Measurements from ENCODE around the gene DNA2. TPM values are rescaled to one million over a fixed set of nuclear protein-coding genes. Genes with fewer than 3 reads are reported as not detected.

DNA2 gene
- total and polyA plus RNA-seq, 2 of the 13 experiments (the other 11 are each of a cell fraction or from before 2014, with no cell fraction given), result 4.8 to 27.3 TPM

GRCh38 chr10:68406111-68406814, 65.5 kb downstream of the DNA2 start (continued):
- TF ChIP-seq ZBTB49 (CRISPR knock-in tag; IDR thresholded peaks at IDR 0.05; ENCODE audit: borderline replicate concordance) (no peak), ZNF547 (CRISPR knock-in tag; IDR thresholded peaks at IDR 0.05) (0 out of 2 replicates have a peak, but pooled peaks have one; percentile 7), HNRNPL (IDR thresholded peaks at IDR 0.05; ENCODE audit: low read depth, low read length) (0 out of 2 replicates have a peak, but pooled peaks have one; percentile 57), AGO1 (IDR thresholded peaks at IDR 0.05; ENCODE audit: low read depth, low read length, poor library complexity, severe bottlenecking) (no peak), USF2 (IDR thresholded peaks at IDR 0.05; ENCODE audit: low read depth, low read length) (no peak), USF2 (CRISPR knock-in tag; IDR thresholded peaks at IDR 0.05; ENCODE audit: borderline replicate concordance) (no peak), ONECUT2 (CRISPR knock-in tag; IDR thresholded peaks at IDR 0.05) (no peak), ATM (IDR thresholded peaks at IDR 0.05; ENCODE audit: borderline replicate concordance) (no peak), SRSF9 (IDR thresholded peaks at IDR 0.05; ENCODE audit: borderline replicate concordance, insufficient read depth, low read depth, low read length, poor library complexity, severe bottlenecking) (no peak), ATF5 (CRISPR knock-in tag; IDR thresholded peaks at IDR 0.05; ENCODE audit: low read depth) (no peak), ZNF512B (CRISPR knock-in tag; IDR thresholded peaks at IDR 0.05; ENCODE audit: borderline replicate concordance) (no peak), IRF9 (CRISPR knock-in tag; IDR thresholded peaks at IDR 0.05; ENCODE audit: borderline replicate concordance) (no peak), TAF1 (CRISPR knock-in tag; IDR thresholded peaks at IDR 0.05) (no peak), ZNF556 (CRISPR knock-in tag; IDR thresholded peaks at IDR 0.05; ENCODE audit: borderline replicate concordance) (no peak), ZBTB44 (CRISPR knock-in tag; IDR thresholded peaks at IDR 0.05) (0 out of 2 replicates have a peak, but pooled peaks have one; percentile 7), ZNF207 (IDR thresholded peaks at IDR 0.05; ENCODE audit: borderline replicate concordance) (no peak), MIXL1 (CRISPR knock-in tag; IDR thresholded peaks at IDR 0.05) (no peak), TRIM24 (CRISPR knock-in tag; IDR thresholded peaks at IDR 0.05) (no peak)

All from HepG2 (cell line).